WTC11 (cell line): ENCODE measurements around the gene GALNT9. TPM values are rescaled to one million over a fixed set of nuclear protein-coding genes. Genes with fewer than 3 reads are reported as not detected.
A peak's percentile ranks its signal among the peaks of the same experiment; 100 is the strongest.

Source experiments
- ATAC-seq: fragments of 200-7000 bp; cut with Tn5 transposase; 2 replicates; pipeline ENCODE4 v1.10.0; 2021; ENCODE audit warnings: mild to moderate bottlenecking, moderate library complexity
- CTCF ChIA-PET: fragments of 300-600 bp; sonication (Branson Sonifier 250); formaldehyde crosslinking; loops from one replicate; lab custom pipeline; 2021; ENCODE audit warnings: antibody characterized with exemption; lab: Charles Lee
- POLR2A ChIA-PET: fragments of 350-600 bp; sonication (Branson Sonifier 250); formaldehyde crosslinking; loops from one replicate; lab custom pipeline; 2021; ENCODE audit warnings: antibody characterized with exemption; lab: Charles Lee
- DNase-seq: peaks from one replicate; pipeline ENCODE4 v3.0.0; 2021; ENCODE audit warnings: low spot score
- H3K27ac Mint-ChIP-seq: 2 replicates; pipeline ENCODE4 v1.8.0; 2021; ENCODE audit warnings: mixed read lengths
- H3K27me3 Mint-ChIP-seq: 2 replicates; pipeline ENCODE4 v1.8.0; 2021; ENCODE audit warnings: low read depth, mild to moderate bottlenecking, moderate library complexity, mixed read lengths
- H3K36me3 Mint-ChIP-seq: 2 replicates; pipeline ENCODE4 v1.8.0; 2021; ENCODE audit warnings: mixed read lengths
- H3K4me1 Mint-ChIP-seq: 2 replicates; pipeline ENCODE4 v1.8.0; 2022; ENCODE audit warnings: mixed read lengths
- H3K4me3 Mint-ChIP-seq: 2 replicates; pipeline ENCODE4 v1.8.0; 2021; ENCODE audit warnings: mild to moderate bottlenecking, moderate library complexity, mixed read lengths
- H3K9me3 Mint-ChIP-seq: 2 replicates; pipeline ENCODE4 v1.8.0; 2021; ENCODE audit warnings: mixed read lengths
- CBFB ChIP-seq: sonication (generic); formaldehyde crosslinking; IDR thresholded peaks from 2 replicates; pipeline ENCODE4 v1.8.1; 2022; ENCODE audit warnings: mild to moderate bottlenecking, low read depth, missing genetic modification reagents
- E2F4 ChIP-seq: sonication (generic); formaldehyde crosslinking; IDR thresholded peaks from 2 replicates; pipeline ENCODE4 v1.8.1; 2022; ENCODE audit warnings: low read depth, mild to moderate bottlenecking, moderate library complexity, missing genetic modification reagents, borderline replicate concordance
- ESRRA ChIP-seq: sonication (generic); formaldehyde crosslinking; IDR thresholded peaks from 2 replicates; pipeline ENCODE4 v1.8.1; 2022; ENCODE audit warnings: mild to moderate bottlenecking, missing genetic modification reagents, borderline replicate concordance
- GRHL2 ChIP-seq: fragments of 250-450 bp; sonication (Bioruptor Pico); IDR thresholded peaks from 2 replicates; pipeline ENCODE4 v1.8.0; 2022; ENCODE audit warnings: mild to moderate bottlenecking, moderate library complexity; ENCODE audit not compliant: insufficient replicate concordance, severe bottlenecking
- GTF2I ChIP-seq: fragments of 250-450 bp; sonication (Bioruptor Pico); conservative IDR thresholded peaks from 2 replicates; pipeline ENCODE4 v1.4.0; 2021; ENCODE audit warnings: mild to moderate bottlenecking
- JUN ChIP-seq: sonication (generic); formaldehyde crosslinking; IDR thresholded peaks from 2 replicates; pipeline ENCODE4 v1.8.0; 2023; ENCODE audit warnings: mild to moderate bottlenecking, missing genetic modification reagents
- NFATC4 ChIP-seq: fragments of 250-450 bp; sonication (Bioruptor Pico); IDR thresholded peaks from 2 replicates; pipeline ENCODE4 v1.9.0; 2021; ENCODE audit warnings: mild to moderate bottlenecking
- NFYB ChIP-seq: sonication (generic); formaldehyde crosslinking; conservative IDR thresholded peaks from 2 replicates; pipeline ENCODE4 v1.8.0; 2022; ENCODE audit warnings: low read depth, missing genetic modification reagents
- SOX15 ChIP-seq: fragments of 250-450 bp; sonication (Bioruptor Pico); IDR thresholded peaks from 2 replicates; pipeline ENCODE4 v1.9.0; 2021; ENCODE audit warnings: mild to moderate bottlenecking
- TEAD1 ChIP-seq: sonication (generic); formaldehyde crosslinking; IDR thresholded peaks from 2 replicates; pipeline ENCODE4 v1.8.0; 2022; ENCODE audit warnings: mild to moderate bottlenecking, missing genetic modification reagents
- ZNF263 ChIP-seq: sonication (generic); formaldehyde crosslinking; IDR thresholded peaks from 2 replicates; pipeline ENCODE4 v1.8.1; 2022; ENCODE audit warnings: low read depth, mild to moderate bottlenecking, moderate library complexity, missing genetic modification reagents
- total RNA-seq: library from RNA; stranded (reverse); gene quantifications from 3 replicates; pipeline ENCODE4 v1.2.3, GENCODE V29; 2021
- TF ChIP-seq, protein P1 (sequence below): sonication (generic); formaldehyde crosslinking; IDR thresholded peaks from 2 replicates; pipeline ENCODE4 v1.8.0; 2023; ENCODE audit warnings: missing genetic modification reagents
- TF ChIP-seq, protein P2 (sequence below): fragments of 250-450 bp; sonication (Bioruptor Pico); IDR thresholded peaks from 2 replicates; pipeline ENCODE4 v1.9.0; 2021; ENCODE audit warnings: mild to moderate bottlenecking

Gene GALNT9
- total RNA-seq, 1 experiment from 2014 or later, result 0.90 TPM

- TF ChIP-seq E2F4 (CRISPR knock-in tag) (no peak), TEAD1 (CRISPR knock-in tag) (no peak)
- TF ChIP-seq, all 79 proteins: peak for 0
Measured at GRCh38 chr12:132275631-132276030, 53.8 kb downstream of the GALNT9 start (continued).

DNA sequence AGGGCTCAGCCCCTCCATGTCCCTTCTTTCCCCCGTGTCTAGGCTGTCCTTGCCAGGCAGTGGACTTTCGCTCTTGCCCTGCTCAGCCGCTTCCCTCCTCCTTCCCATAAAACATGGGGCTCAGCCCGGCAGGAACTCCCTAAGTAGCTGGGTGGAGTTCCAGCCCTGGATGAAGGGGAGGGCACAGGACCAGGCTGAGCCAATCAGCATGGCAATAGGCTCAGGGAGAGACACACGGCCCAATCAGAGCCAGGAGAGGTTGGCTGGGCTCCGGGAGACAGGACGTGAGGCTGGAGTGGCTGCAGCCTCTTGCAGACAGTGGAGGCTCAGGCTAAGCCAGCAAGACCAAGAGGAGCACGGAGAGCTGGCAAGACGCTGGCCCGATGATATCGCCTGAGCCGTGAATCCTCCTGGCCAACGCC, 54.3 kb downstream of the GALNT9 start:
- TF ChIP-seq NFYB (peak; percentile 91), GTF2I (peak; percentile 55; the same call in 1 of the 2 replicates), ZNF263 (CRISPR knock-in tag) (peak; percentile 89), CBFB (CRISPR knock-in tag) (no peak)
- ChIA-PET POLR2A (interaction anchor here (1.0 to 1.1 kb wide), 2 partner anchors 101 to 280 kb away, joined by 3 read pairs; no protein-coding TSS in a partner anchor), CTCF (interaction anchor here (0.8 to 5.0 kb wide), 9 partner anchors 10 to 186 kb away, joined by 3 to 51 read pairs (median 4); no protein-coding TSS in a partner anchor)
- Mint-ChIP-seq H3K4me1 (peaks cover 26% of the 10 kb centered on the region), H3K36me3 (no peaks in the 10 kb centered on the region), H3K27me3 (peaks cover 12% of the 10 kb centered on the region), H3K9me3 (no peaks in the 10 kb centered on the region), H3K4me3 (peak overlapping the region; percentile 32; the same call in 1 of the 2 replicates), H3K27ac (peak overlapping the region; percentile 81; the same call in 1 of the 2 replicates)
- ATAC-seq (peak; percentile 91), DNase-seq (peak; percentile 66)

- H3K36me3 Mint-ChIP-seq, result no peaks in the 10 kb centered on the region
Measured at GRCh38 chr12:132273992-132274334, 55.4 kb downstream of the GALNT9 start.

DNA sequence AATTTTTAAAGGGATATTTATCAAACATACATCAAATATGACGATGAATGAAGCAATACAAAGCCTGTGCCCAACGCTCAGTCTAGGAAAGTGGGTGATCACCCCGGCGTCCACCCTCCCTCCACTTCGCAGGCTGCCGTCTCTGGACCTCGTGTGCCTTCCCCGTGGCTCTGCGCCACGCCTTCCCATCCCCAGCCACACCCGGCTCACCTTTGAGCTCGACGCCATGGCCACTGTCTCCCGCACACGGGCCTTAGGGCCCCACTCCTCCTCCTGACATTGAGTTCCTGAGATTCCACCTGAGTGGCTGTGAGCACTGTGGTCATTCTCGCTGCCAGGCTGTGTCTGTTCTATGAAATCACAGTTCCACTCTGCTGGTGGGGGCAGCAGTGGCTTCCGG, 56.7 kb downstream of the GALNT9 start:
- no peak for ATAC-seq
- TF ChIP-seq NFATC4 (CRISPR knock-in tag) (no peak), SOX15 (CRISPR knock-in tag) (no peak), GRHL2 (no peak), E2F4 (CRISPR knock-in tag) (no peak)
- TF ChIP-seq, protein P1, sequence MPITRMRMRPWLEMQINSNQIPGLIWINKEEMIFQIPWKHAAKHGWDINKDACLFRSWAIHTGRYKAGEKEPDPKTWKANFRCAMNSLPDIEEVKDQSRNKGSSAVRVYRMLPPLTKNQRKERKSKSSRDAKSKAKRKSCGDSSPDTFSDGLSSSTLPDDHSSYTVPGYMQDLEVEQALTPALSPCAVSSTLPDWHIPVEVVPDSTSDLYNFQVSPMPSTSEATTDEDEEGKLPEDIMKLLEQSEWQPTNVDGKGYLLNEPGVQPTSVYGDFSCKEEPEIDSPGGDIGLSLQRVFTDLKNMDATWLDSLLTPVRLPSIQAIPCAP (CRISPR knock-in tag), result no peak
- TF ChIP-seq, protein P2, sequence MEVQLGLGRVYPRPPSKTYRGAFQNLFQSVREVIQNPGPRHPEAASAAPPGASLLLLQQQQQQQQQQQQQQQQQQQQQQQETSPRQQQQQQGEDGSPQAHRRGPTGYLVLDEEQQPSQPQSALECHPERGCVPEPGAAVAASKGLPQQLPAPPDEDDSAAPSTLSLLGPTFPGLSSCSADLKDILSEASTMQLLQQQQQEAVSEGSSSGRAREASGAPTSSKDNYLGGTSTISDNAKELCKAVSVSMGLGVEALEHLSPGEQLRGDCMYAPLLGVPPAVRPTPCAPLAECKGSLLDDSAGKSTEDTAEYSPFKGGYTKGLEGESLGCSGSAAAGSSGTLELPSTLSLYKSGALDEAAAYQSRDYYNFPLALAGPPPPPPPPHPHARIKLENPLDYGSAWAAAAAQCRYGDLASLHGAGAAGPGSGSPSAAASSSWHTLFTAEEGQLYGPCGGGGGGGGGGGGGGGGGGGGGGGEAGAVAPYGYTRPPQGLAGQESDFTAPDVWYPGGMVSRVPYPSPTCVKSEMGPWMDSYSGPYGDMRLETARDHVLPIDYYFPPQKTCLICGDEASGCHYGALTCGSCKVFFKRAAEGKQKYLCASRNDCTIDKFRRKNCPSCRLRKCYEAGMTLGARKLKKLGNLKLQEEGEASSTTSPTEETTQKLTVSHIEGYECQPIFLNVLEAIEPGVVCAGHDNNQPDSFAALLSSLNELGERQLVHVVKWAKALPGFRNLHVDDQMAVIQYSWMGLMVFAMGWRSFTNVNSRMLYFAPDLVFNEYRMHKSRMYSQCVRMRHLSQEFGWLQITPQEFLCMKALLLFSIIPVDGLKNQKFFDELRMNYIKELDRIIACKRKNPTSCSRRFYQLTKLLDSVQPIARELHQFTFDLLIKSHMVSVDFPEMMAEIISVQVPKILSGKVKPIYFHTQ (CRISPR knock-in tag), result no peak
- TF ChIP-seq, all 79 proteins: peak for 0
- Mint-ChIP-seq H3K27ac (no peak overlapping the region), H3K27me3 (peaks cover 18% of the 10 kb centered on the region), H3K36me3 (no peaks in the 10 kb centered on the region), H3K4me3 (no peak overlapping the region), H3K4me1 (peaks cover 26% of the 10 kb centered on the region), H3K9me3 (no peaks in the 10 kb centered on the region)
- ChIA-PET POLR2A (no interaction called here), CTCF (interaction anchor here (2.0 to 5.0 kb wide), 2 partner anchors 12 to 119 kb away, joined by 11 to 51 read pairs; no protein-coding TSS in a partner anchor)
- no peak for DNase-seq

More at GRCh38 chr12:132273992-132274334, 55.4 kb downstream of the GALNT9 start:
- CTCF ChIA-PET, result interaction anchor here (0.8 to 5.0 kb wide), 10 partner anchors 9 to 477 kb away, joined by 3 to 51 read pairs (median 4); partner anchors contain the start of gene GALNT9
- Mint-ChIP-seq H3K4me3 (no peak overlapping the region), H3K27me3 (peaks cover 16% of the 10 kb centered on the region), H3K4me1 (peaks cover 26% of the 10 kb centered on the region), H3K9me3 (no peaks in the 10 kb centered on the region), H3K27ac (no peak overlapping the region)
- DNase-seq, result no peak
- POLR2A ChIA-PET, result no interaction called here
- TF ChIP-seq, protein P1 (CRISPR knock-in tag), result no peak
- TF ChIP-seq JUN (no peak), ESRRA (CRISPR knock-in tag) (peak; percentile 87; the same call in 1 of the 2 replicates)
- ATAC-seq, result no peak
